Stimulated activated CD8-positive, alpha-beta memory T cell treated with anti-CD3 and anti-CD28 coated beads, Interleukin-4, amount 100 ng/mL, for 1 hour (primary cell): ENCODE data around the gene PLD6.

Source experiments
- DNase-seq, 2 donors: peaks; one replicate each; pipeline ENCODE4 v3.0.0-alpha.2; 2020; ENCODE audit warnings: low read depth in 2 of 2, low spot score in 1 of 2

Gene PLD6

GRCh38 chr17:17227608-17228520 is 21.7 kb upstream of the PLD6 start:
- no peak for DNase-seq

GRCh38 chr17:17226451-17227265 is 20.5 kb upstream of the PLD6 start:
- no peak for DNase-seq

GRCh38 chr17:17225901-17226300 is 19.8 kb upstream of the PLD6 start:
- DNase-seq: no peak

- no peak for DNase-seq
These were observed 18.0 kb upstream of the PLD6 start for GRCh38 chr17:17224137-17224536.

GRCh38 chr17:17223736-17224135 is 17.6 kb upstream of the PLD6 start:
- DNase-seq: no peak

GRCh38 chr17:17221329-17221728 is 15.2 kb upstream of the PLD6 start:
- no peak for DNase-seq

GRCh38 chr17:17220529-17220928 is 14.4 kb upstream of the PLD6 start:
- no peak for DNase-seq

- no peak for DNase-seq
These were observed 11.9 kb upstream of the PLD6 start for GRCh38 chr17:17217995-17218394.

- no peak for DNase-seq
These were observed 10.6 kb upstream of the PLD6 start for GRCh38 chr17:17216776-17217175.

GRCh38 chr17:17216236-17216635 is 10.1 kb upstream of the PLD6 start:
- DNase-seq: no peak

- no peak for DNase-seq
These were observed 9.4 kb upstream of the PLD6 start for GRCh38 chr17:17215575-17215974.

- DNase-seq: no peak
These were observed 8.7 kb upstream of the PLD6 start for GRCh38 chr17:17214646-17215436.

GRCh38 chr17:17213775-17214174 is 7.6 kb upstream of the PLD6 start:
- DNase-seq: no peak

- DNase-seq: no peak
These were observed 1.9 kb upstream of the PLD6 start for GRCh38 chr17:17207998-17208397.

- DNase-seq: no peak
These were observed 791 bp upstream of the PLD6 start for GRCh38 chr17:17206913-17207335.

GRCh38 chr17:17205368-17206123 is 587 bp downstream of the PLD6 start:
- DNase-seq: no peak

- no peak for DNase-seq
These were observed 1.4 kb downstream of the PLD6 start for GRCh38 chr17:17204635-17205231.

- no peak for DNase-seq
These were observed 2.0 kb downstream of the PLD6 start for GRCh38 chr17:17204041-17204591.

- no peak for DNase-seq
These were observed 2.9 kb downstream of the PLD6 start for GRCh38 chr17:17203173-17203730.

GRCh38 chr17:17201907-17202306 is 4.2 kb downstream of the PLD6 start:
- no peak for DNase-seq
